WTC11 (cell line): Measurements from ENCODE around the gene VWA5B1. TPM values are rescaled to one million over a fixed set of nuclear protein-coding genes. Genes with fewer than 3 reads are reported as not detected.

Experiments
- ATAC-seq: fragments of 200-7000 bp; cut with Tn5 transposase; 2 replicates; pipeline ENCODE4 v1.10.0; 2021; ENCODE audit warnings: mild to moderate bottlenecking, moderate library complexity
- CTCF ChIA-PET: fragments of 300-600 bp; sonication (Branson Sonifier 250); formaldehyde crosslinking; loops from one replicate; lab custom pipeline; 2021; ENCODE audit warnings: antibody characterized with exemption; lab: Charles Lee
- POLR2A ChIA-PET: fragments of 350-600 bp; sonication (Branson Sonifier 250); formaldehyde crosslinking; loops from one replicate; lab custom pipeline; 2021; ENCODE audit warnings: antibody characterized with exemption; lab: Charles Lee
- DNase-seq: peaks from one replicate; pipeline ENCODE4 v3.0.0; 2021; ENCODE audit warnings: low spot score
- H3K27ac Mint-ChIP-seq: 2 replicates; pipeline ENCODE4 v1.8.0; 2021; ENCODE audit warnings: mixed read lengths
- H3K27me3 Mint-ChIP-seq: 2 replicates; pipeline ENCODE4 v1.8.0; 2021; ENCODE audit warnings: low read depth, mild to moderate bottlenecking, moderate library complexity, mixed read lengths
- H3K36me3 Mint-ChIP-seq: 2 replicates; pipeline ENCODE4 v1.8.0; 2021; ENCODE audit warnings: mixed read lengths
- H3K4me1 Mint-ChIP-seq: 2 replicates; pipeline ENCODE4 v1.8.0; 2022; ENCODE audit warnings: mixed read lengths
- H3K4me3 Mint-ChIP-seq: 2 replicates; pipeline ENCODE4 v1.8.0; 2021; ENCODE audit warnings: mild to moderate bottlenecking, moderate library complexity, mixed read lengths
- H3K9me3 Mint-ChIP-seq: 2 replicates; pipeline ENCODE4 v1.8.0; 2021; ENCODE audit warnings: mixed read lengths
- ATF2 ChIP-seq: sonication (generic); formaldehyde crosslinking; IDR thresholded peaks from 2 replicates; pipeline ENCODE4 v1.8.1; 2022; ENCODE audit warnings: low read depth, missing genetic modification reagents, borderline replicate concordance
- CREM ChIP-seq: sonication (generic); formaldehyde crosslinking; IDR thresholded peaks from 2 replicates; pipeline ENCODE4 v1.8.1; 2022; ENCODE audit warnings: mild to moderate bottlenecking, missing genetic modification reagents, moderate library complexity
- CTCF ChIP-seq: fragments of 200-600 bp; IDR thresholded peaks from 2 replicates; pipeline ENCODE4 v1.8.0; 2022; ENCODE audit warnings: antibody characterized with exemption
- E2F4 ChIP-seq: sonication (generic); formaldehyde crosslinking; IDR thresholded peaks from 2 replicates; pipeline ENCODE4 v1.8.1; 2022; ENCODE audit warnings: low read depth, mild to moderate bottlenecking, moderate library complexity, missing genetic modification reagents, borderline replicate concordance
- ESRRA ChIP-seq: sonication (generic); formaldehyde crosslinking; IDR thresholded peaks from 2 replicates; pipeline ENCODE4 v1.8.1; 2022; ENCODE audit warnings: mild to moderate bottlenecking, missing genetic modification reagents, borderline replicate concordance
- NR3C1 ChIP-seq: sonication (generic); formaldehyde crosslinking; conservative IDR thresholded peaks from 2 replicates; pipeline ENCODE4 v1.8.1; 2023; ENCODE audit warnings: low read depth, mild to moderate bottlenecking, missing genetic modification reagents
- SP1 ChIP-seq: sonication (generic); formaldehyde crosslinking; conservative IDR thresholded peaks from 2 replicates; pipeline ENCODE4 v1.8.1; 2022; ENCODE audit warnings: missing genetic modification reagents
- TP53 ChIP-seq: sonication (generic); formaldehyde crosslinking; IDR thresholded peaks from 2 replicates; pipeline ENCODE4 v1.8.1; 2023; ENCODE audit warnings: mild to moderate bottlenecking, missing genetic modification reagents
- ZNF317 ChIP-seq: sonication (generic); formaldehyde crosslinking; IDR thresholded peaks from 2 replicates; pipeline ENCODE4 v1.8.1; 2023; ENCODE audit warnings: low read depth, mild to moderate bottlenecking, moderate library complexity, missing genetic modification reagents, borderline replicate concordance
- ZNF396 ChIP-seq: fragments of 250-450 bp; sonication (Bioruptor Pico); IDR thresholded peaks from 2 replicates; pipeline ENCODE4 v1.8.0; 2021; ENCODE audit warnings: mild to moderate bottlenecking, moderate library complexity, borderline replicate concordance
- ZNF423 ChIP-seq: fragments of 250-450 bp; sonication (Bioruptor Pico); IDR thresholded peaks from 2 replicates; pipeline ENCODE4 v2.1.2; 2022; ENCODE audit warnings: mild to moderate bottlenecking, moderate library complexity
- total RNA-seq: library from RNA; stranded (reverse); gene quantifications from 3 replicates; pipeline ENCODE4 v1.2.3, GENCODE V29; 2021
- TF ChIP-seq, protein P1 (sequence below): sonication (generic); formaldehyde crosslinking; IDR thresholded peaks from 2 replicates; pipeline ENCODE4 v1.8.0; 2023; ENCODE audit warnings: missing genetic modification reagents, mild to moderate bottlenecking, borderline replicate concordance
- TF ChIP-seq, protein P2 (sequence below): sonication (generic); formaldehyde crosslinking; IDR thresholded peaks from 2 replicates; pipeline ENCODE4 v1.8.1; 2023; ENCODE audit warnings: mild to moderate bottlenecking, missing genetic modification reagents, moderate library complexity
- TF ChIP-seq, protein P3 (sequence below): fragments of 250-450 bp; sonication (Bioruptor Pico); IDR thresholded peaks from 2 replicates; pipeline ENCODE4 v1.8.0; 2021; ENCODE audit warnings: mild to moderate bottlenecking
- TF ChIP-seq, protein P4 (sequence below): fragments of 250-450 bp; sonication (Bioruptor Pico); IDR thresholded peaks from 2 replicates; pipeline ENCODE4 v1.9.0; 2021; ENCODE audit warnings: mild to moderate bottlenecking

The VWA5B1 gene
- total RNA-seq, 1 experiment from 2014 or later, result 1.5 TPM

DNA sequence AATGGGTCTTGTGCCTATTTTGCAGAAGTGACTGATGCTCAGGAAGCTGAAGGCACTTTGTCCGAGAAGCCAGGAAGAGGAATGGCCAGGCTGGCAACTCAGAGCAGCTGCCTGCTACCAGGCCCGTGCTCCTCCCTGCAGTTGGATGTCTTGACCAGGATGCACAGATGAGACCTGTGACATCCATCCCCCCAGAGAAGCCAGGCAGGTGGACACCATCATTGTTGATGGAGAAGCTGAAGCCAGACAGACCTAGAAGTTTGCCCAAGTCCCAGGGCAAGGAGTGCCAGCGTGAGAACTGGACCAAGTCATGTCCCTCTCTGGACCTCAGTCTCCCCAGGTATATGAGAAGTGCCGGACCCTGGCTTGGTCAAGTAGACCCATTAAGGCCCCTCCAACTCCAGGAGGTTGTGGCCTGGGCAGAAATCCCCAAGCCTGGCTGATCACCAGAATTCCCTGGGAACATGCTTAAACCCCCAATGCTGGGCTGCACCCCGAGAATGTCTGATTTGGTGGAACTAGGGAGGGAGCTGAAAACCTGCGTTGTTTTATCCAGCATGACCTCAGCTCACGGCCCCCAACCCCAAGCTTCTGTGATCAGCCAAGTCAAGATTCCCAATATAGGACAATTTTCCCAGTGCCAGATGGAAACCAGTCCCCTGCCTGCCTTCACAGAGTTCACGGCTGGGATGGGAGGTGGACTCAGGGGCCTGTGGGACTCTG is 112.9 kb downstream of the VWA5B1 start:
- CTCF ChIA-PET, result interaction anchor here (0.6 to 2.1 kb wide), 4 partner anchors 27 to 191 kb away, joined by 3 to 6 read pairs (median 4); no protein-coding TSS in a partner anchor
- TF ChIP-seq, protein P1, sequence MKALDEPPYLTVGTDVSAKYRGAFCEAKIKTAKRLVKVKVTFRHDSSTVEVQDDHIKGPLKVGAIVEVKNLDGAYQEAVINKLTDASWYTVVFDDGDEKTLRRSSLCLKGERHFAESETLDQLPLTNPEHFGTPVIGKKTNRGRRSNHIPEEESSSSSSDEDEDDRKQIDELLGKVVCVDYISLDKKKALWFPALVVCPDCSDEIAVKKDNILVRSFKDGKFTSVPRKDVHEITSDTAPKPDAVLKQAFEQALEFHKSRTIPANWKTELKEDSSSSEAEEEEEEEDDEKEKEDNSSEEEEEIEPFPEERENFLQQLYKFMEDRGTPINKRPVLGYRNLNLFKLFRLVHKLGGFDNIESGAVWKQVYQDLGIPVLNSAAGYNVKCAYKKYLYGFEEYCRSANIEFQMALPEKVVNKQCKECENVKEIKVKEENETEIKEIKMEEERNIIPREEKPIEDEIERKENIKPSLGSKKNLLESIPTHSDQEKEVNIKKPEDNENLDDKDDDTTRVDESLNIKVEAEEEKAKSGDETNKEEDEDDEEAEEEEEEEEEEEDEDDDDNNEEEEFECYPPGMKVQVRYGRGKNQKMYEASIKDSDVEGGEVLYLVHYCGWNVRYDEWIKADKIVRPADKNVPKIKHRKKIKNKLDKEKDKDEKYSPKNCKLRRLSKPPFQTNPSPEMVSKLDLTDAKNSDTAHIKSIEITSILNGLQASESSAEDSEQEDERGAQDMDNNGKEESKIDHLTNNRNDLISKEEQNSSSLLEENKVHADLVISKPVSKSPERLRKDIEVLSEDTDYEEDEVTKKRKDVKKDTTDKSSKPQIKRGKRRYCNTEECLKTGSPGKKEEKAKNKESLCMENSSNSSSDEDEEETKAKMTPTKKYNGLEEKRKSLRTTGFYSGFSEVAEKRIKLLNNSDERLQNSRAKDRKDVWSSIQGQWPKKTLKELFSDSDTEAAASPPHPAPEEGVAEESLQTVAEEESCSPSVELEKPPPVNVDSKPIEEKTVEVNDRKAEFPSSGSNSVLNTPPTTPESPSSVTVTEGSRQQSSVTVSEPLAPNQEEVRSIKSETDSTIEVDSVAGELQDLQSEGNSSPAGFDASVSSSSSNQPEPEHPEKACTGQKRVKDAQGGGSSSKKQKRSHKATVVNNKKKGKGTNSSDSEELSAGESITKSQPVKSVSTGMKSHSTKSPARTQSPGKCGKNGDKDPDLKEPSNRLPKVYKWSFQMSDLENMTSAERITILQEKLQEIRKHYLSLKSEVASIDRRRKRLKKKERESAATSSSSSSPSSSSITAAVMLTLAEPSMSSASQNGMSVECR (CRISPR knock-in tag), result no peak
- TF ChIP-seq CREM (CRISPR knock-in tag) (no peak), ZNF317 (CRISPR knock-in tag) (no peak), CTCF (no peak), ZNF423 (CRISPR knock-in tag) (no peak), ATF2 (CRISPR knock-in tag) (no peak), E2F4 (CRISPR knock-in tag) (no peak), TP53 (no peak), NR3C1 (CRISPR knock-in tag) (no peak), ESRRA (no peak), SP1 (no peak), ZNF396 (no peak)
- TF ChIP-seq, protein P2, sequence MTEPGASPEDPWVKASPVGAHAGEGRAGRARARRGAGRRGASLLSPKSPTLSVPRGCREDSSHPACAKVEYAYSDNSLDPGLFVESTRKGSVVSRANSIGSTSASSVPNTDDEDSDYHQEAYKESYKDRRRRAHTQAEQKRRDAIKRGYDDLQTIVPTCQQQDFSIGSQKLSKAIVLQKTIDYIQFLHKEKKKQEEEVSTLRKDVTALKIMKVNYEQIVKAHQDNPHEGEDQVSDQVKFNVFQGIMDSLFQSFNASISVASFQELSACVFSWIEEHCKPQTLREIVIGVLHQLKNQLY (CRISPR knock-in tag), result no peak
- TF ChIP-seq, protein P3, sequence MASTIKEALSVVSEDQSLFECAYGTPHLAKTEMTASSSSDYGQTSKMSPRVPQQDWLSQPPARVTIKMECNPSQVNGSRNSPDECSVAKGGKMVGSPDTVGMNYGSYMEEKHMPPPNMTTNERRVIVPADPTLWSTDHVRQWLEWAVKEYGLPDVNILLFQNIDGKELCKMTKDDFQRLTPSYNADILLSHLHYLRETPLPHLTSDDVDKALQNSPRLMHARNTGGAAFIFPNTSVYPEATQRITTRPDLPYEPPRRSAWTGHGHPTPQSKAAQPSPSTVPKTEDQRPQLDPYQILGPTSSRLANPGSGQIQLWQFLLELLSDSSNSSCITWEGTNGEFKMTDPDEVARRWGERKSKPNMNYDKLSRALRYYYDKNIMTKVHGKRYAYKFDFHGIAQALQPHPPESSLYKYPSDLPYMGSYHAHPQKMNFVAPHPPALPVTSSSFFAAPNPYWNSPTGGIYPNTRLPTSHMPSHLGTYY, result no peak
- TF ChIP-seq, protein P4, sequence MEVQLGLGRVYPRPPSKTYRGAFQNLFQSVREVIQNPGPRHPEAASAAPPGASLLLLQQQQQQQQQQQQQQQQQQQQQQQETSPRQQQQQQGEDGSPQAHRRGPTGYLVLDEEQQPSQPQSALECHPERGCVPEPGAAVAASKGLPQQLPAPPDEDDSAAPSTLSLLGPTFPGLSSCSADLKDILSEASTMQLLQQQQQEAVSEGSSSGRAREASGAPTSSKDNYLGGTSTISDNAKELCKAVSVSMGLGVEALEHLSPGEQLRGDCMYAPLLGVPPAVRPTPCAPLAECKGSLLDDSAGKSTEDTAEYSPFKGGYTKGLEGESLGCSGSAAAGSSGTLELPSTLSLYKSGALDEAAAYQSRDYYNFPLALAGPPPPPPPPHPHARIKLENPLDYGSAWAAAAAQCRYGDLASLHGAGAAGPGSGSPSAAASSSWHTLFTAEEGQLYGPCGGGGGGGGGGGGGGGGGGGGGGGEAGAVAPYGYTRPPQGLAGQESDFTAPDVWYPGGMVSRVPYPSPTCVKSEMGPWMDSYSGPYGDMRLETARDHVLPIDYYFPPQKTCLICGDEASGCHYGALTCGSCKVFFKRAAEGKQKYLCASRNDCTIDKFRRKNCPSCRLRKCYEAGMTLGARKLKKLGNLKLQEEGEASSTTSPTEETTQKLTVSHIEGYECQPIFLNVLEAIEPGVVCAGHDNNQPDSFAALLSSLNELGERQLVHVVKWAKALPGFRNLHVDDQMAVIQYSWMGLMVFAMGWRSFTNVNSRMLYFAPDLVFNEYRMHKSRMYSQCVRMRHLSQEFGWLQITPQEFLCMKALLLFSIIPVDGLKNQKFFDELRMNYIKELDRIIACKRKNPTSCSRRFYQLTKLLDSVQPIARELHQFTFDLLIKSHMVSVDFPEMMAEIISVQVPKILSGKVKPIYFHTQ (CRISPR knock-in tag), result no peak
- no peaks in the 10 kb centered on the region for H3K36me3 Mint-ChIP-seq
- H3K27me3 Mint-ChIP-seq, result peaks cover 100% of the 10 kb centered on the region
- no peak overlapping the region for H3K4me3 Mint-ChIP-seq
- H3K9me3 Mint-ChIP-seq, result 0 out of 2 replicates have a peak, but pooled peaks cover 4% of the 10 kb centered on the region
- POLR2A ChIA-PET, result interaction anchor here (0.6 kb wide), 1 partner anchor 9 kb away, joined by 3 read pairs; no protein-coding TSS in a partner anchor
- DNase-seq (no peak), ATAC-seq (no peak)
- H3K27ac Mint-ChIP-seq, result no peak overlapping the region
- peaks cover 23% of the 10 kb centered on the region for H3K4me1 Mint-ChIP-seq
